Natural killer cell treated with Interleukin-12 subunit alpha and Interleukin-12 subunit beta and Interleukin-15 and Interleukin-18, amount 100 ng/mL, for 72 hours (primary cell): ENCODE data around the gene ARHGEF5. TPM values are rescaled to one million over a fixed set of nuclear protein-coding genes. Genes with fewer than 3 reads are reported as not detected.
"Not testable (repeated sequence)": the region's sequence is repeated elsewhere in the genome, so short reads cannot be mapped to it uniquely, and the experiment has no call there.

Experiments
- ATAC-seq, 2 donors: fragments of 150-1000 bp; cut with Tn5 transposase in 1 of 2; sonication (Bioruptor Pico), chemical (Tn5 transposase) in 1 of 2; 2 replicates each; pipeline ENCODE4 v1.10.0; 2021
- DNase-seq: peaks from one replicate; pipeline ENCODE4 v3.0.0; 2022; ENCODE audit warnings: low spot score
- H3K27ac Mint-ChIP-seq, 2 donors: 1 replicate in 1 of 2; 2 replicates in 1 of 2; pipeline ENCODE4 v1.8.0; 2022; ENCODE audit warnings: mixed read lengths in 2 of 2, mild to moderate bottlenecking in 1 of 2, moderate library complexity in 1 of 2
- H3K27me3 Mint-ChIP-seq, 2 donors: 1 replicate in 1 of 2; 2 replicates in 1 of 2; pipeline ENCODE4 v1.8.0; 2022; ENCODE audit warnings: mixed read lengths in 2 of 2
- H3K36me3 Mint-ChIP-seq: one replicate; pipeline ENCODE4 v1.8.0; 2022; ENCODE audit warnings: mixed read lengths
- H3K4me1 Mint-ChIP-seq, 2 donors: 1 replicate in 1 of 2; 2 replicates in 1 of 2; pipeline ENCODE4 v1.8.0; 2022; ENCODE audit warnings: low read depth in 2 of 2, mixed read lengths in 2 of 2, mild to moderate bottlenecking in 1 of 2
- H3K4me3 Mint-ChIP-seq: one replicate; pipeline ENCODE4 v1.8.0; 2022; ENCODE audit warnings: mixed read lengths
- H3K9me3 Mint-ChIP-seq: 2 replicates; pipeline ENCODE4 v1.8.0; 2022; ENCODE audit warnings: mixed read lengths
- total RNA-seq, 2 donors: library from RNA; stranded (reverse); gene quantifications; one replicate each; pipeline ENCODE4 v1.2.3, GENCODE V29; 2022

Gene ARHGEF5
- total RNA-seq, 2 donors from 2014 or later, result 1.3 to 3.8 TPM

DNA sequence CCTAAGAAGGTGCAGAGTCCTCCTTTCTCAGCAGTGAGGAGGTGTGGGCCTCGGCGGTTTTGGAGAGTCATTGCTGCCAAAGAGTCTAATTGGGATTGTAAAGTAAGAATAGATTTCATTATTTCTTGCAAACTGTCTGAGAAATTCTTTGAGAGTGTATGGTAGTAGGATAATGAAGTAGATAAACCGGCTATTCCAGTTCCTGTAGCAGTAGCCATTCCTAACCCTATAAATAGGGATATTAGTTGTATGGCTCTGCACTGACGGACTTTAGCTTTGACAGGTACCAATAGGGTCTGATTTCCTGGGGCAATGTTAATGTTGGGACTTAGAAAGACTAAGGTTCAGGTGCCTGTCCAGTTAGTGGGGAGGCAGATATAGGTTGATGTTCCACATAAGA is 63.7 kb downstream of the ARHGEF5 start:
- not testable (repeated sequence) for H3K36me3 Mint-ChIP-seq, H3K4me1 Mint-ChIP-seq, ATAC-seq, H3K27ac Mint-ChIP-seq, H3K9me3 Mint-ChIP-seq, DNase-seq, H3K4me3 Mint-ChIP-seq
- H3K27me3 Mint-ChIP-seq, result peaks cover 10 to 25% of the 10 kb centered on the region in 2 donors

DNA sequence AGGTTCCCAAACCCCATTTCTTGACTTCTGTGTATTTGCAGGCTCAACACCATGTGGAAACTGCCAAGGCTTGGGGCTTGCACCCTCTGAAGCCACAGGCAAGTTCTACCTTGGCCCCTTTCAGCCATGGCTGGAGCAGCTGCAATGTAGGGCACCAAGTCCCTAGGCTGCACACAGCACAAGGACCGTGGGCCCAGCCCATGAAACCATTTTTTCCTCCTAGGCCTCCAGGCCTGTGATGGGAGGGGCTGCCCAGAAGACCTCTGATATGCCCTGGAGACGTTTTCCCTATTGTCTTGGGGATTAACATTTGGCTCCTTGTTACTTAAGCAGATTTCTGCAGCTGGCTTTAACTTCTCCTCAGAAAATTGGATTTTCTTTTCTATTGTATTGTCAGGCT is 72.3 kb downstream of the ARHGEF5 start:
- not testable (repeated sequence) for DNase-seq, H3K36me3 Mint-ChIP-seq, H3K27me3 Mint-ChIP-seq, ATAC-seq, H3K9me3 Mint-ChIP-seq, H3K4me3 Mint-ChIP-seq, H3K4me1 Mint-ChIP-seq, H3K27ac Mint-ChIP-seq

DNA sequence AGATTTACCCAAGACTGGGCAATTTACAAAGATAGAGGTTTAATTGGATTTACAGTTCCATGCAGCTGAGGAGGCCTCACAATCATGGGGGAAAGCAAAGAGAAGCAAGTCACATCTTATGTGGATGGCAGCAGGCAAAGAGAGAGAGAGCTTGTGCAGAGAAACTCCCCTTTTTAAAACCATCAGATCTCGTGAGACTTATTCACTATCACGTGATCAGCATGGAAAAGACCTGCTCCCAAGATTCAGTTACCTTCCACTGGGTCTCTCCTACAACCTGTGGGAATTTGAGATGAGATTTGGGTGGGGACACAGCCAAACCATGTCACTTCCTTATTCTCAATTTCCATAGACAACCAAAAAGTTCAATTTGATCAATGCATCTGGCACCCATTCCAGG is 73.2 kb downstream of the ARHGEF5 start:
- Mint-ChIP-seq H3K4me3 (no peak overlapping the region), H3K27ac (no peak overlapping the region), H3K27me3 (peaks cover 4 to 7% of the 10 kb centered on the region in 2 donors), H3K9me3 (peaks cover 6% of the 10 kb centered on the region), H3K4me1 (no peaks in the 10 kb centered on the region), H3K36me3 (peaks cover 6% of the 10 kb centered on the region)
- ATAC-seq (no peak), DNase-seq (no peak)

Other genes starting within 250 kb of the ARHGEF5 start
- not detected for gene OR2A2, start 245.8 kb upstream of the ARHGEF5 start, total RNA-seq
- gene OR2A14, start 232.2 kb upstream of the ARHGEF5 start, total RNA-seq, result not detected
- gene CTAGE4, start 171.9 kb upstream of the ARHGEF5 start, total RNA-seq, result 1 to 10 TPM in 1 of 2 donors, under 1 TPM in 1; 0.38 to 1.7 TPM
- 1 to 10 TPM in 1 of 2 donors, not detected in 1; 1.2 TPM for gene ARHGEF35, start 159.6 kb upstream of the ARHGEF5 start, total RNA-seq
- gene OR2A42, start 115.8 kb upstream of the ARHGEF5 start, total RNA-seq, result not detected
- not detected for gene OR2A7, start 90.6 kb upstream of the ARHGEF5 start, total RNA-seq
- under 1 TPM in 1 of 2 donors, not detected in 1; 0.31 TPM for gene CTAGE8, start 86.1 kb upstream of the ARHGEF5 start, total RNA-seq
- gene OR2A1, start 43.0 kb upstream of the ARHGEF5 start, total RNA-seq, result not detected
- gene NOBOX, start 48.3 kb downstream of the ARHGEF5 start, total RNA-seq, result not detected